T-cell (primary cell): Measurements from ENCODE around the gene CAVIN2. TPM values are rescaled to one million over a fixed set of nuclear protein-coding genes. Genes with fewer than 3 reads are reported as not detected.

Experiments
- ATAC-seq, 4 experiments: fragments of 200-7000 bp in 3 of 4; fragments of 150-1000 bp in 1 of 4; cut with Tn5 transposase; replicated peaks in 1 of 4; 1 replicate in 3 of 4; 2 replicates in 1 of 4; pipeline ENCODE4 v1.10.0; 2021; ENCODE audit warnings: moderate library complexity in 3 of 4, mild to moderate bottlenecking in 2 of 4, moderate number of reproducible peaks in 1 of 4
- CTCF ChIA-PET, 2 donors: fragments of 300-600 bp; sonication (Branson Sonifier 250); formaldehyde crosslinking; loops; one replicate each; lab custom pipeline; 2022; ENCODE audit warnings: antibody characterized with exemption in 2 of 2; lab: Charles Lee
- POLR2A ChIA-PET, 2 donors: fragments of 300-600 bp; sonication (Branson Sonifier 250); formaldehyde crosslinking; loops; one replicate each; lab custom pipeline; 2022; ENCODE audit warnings: antibody characterized with exemption in 2 of 2; lab: Charles Lee
- DNase-seq, 35 experiments: peaks; one replicate each; pipeline versions ENCODE4 v3.0.0 to v3.0.0-alpha.2; 2013 to 2023
- H3K27ac ChIP-seq: one replicate; pipeline ENCODE4 v1.5.1; 2013; ENCODE audit warnings: low read length
- H3K27me3 ChIP-seq, 2 experiments: replicated peaks in 1 of 2; 1 replicate in 1 of 2; 2 replicates in 1 of 2; pipeline versions ENCODE4 v1.6.1 to v1.7.0; 2013; ENCODE audit warnings: low read length in 1 of 2, mixed read lengths in 1 of 2; ENCODE audit not compliant: control insufficient read depth in 2 of 2, insufficient read depth in 2 of 2; ENCODE audit errors: extremely low read depth in 1 of 2
- H3K36me3 ChIP-seq, 2 donors: 1 replicate in 1 of 2; 2 replicates in 1 of 2; pipeline versions ENCODE4 v1.6.1 to v1.7.0; 2013; ENCODE audit warnings: low read length in 1 of 2; ENCODE audit not compliant: control insufficient read depth in 2 of 2, insufficient read depth in 1 of 2; ENCODE audit errors: extremely low read depth in 1 of 2
- H3K4me1 ChIP-seq, 2 experiments: 1 replicate in 1 of 2; 2 replicates in 1 of 2; pipeline versions ENCODE4 v1.6.1 to v1.7.0; 2013; ENCODE audit warnings: low read length in 2 of 2, mixed read lengths in 1 of 2; ENCODE audit not compliant: insufficient read depth in 2 of 2, control insufficient read depth in 1 of 2; ENCODE audit errors: extremely low read depth in 1 of 2
- H3K4me3 ChIP-seq, 2 donors: 1 replicate in 1 of 2; 2 replicates in 1 of 2; pipeline versions ENCODE4 v1.5.1 to v1.7.0; 2013; ENCODE audit warnings: mild to moderate bottlenecking in 2 of 2, low read length in 1 of 2, moderate library complexity in 1 of 2; ENCODE audit not compliant: control insufficient read depth in 1 of 2; ENCODE audit errors: extremely low read depth in 1 of 2
- H3K9me3 ChIP-seq: 2 replicates; pipeline ENCODE4 v1.7.0; 2013
- H3K27ac Mint-ChIP-seq, 2 donors: one replicate each; pipeline ENCODE4 v1.8.0; 2020 to 2021; ENCODE audit warnings: mild to moderate bottlenecking in 2 of 2, mixed read lengths in 2 of 2
- H3K27me3 Mint-ChIP-seq, 2 donors: one replicate each; pipeline ENCODE4 v1.8.0; 2021 to 2022; ENCODE audit warnings: mixed read lengths in 2 of 2
- H3K36me3 Mint-ChIP-seq: one replicate; pipeline ENCODE4 v1.8.0; 2021; ENCODE audit warnings: mixed read lengths
- H3K4me1 Mint-ChIP-seq, 3 donors: one replicate each; pipeline ENCODE4 v1.8.0; 2020 to 2022; ENCODE audit warnings: mixed read lengths in 3 of 3, mild to moderate bottlenecking in 1 of 3
- H3K4me3 Mint-ChIP-seq, 3 donors: one replicate each; pipeline ENCODE4 v1.8.0; 2020 to 2022; ENCODE audit warnings: mild to moderate bottlenecking in 3 of 3, mixed read lengths in 3 of 3, moderate library complexity in 3 of 3
- H3K9me3 Mint-ChIP-seq, 3 donors: one replicate each; pipeline ENCODE4 v1.8.0; 2020 to 2022; ENCODE audit warnings: mixed read lengths in 3 of 3
- WGBS: methylation state at CpG from one replicate; pipeline ENCODE4 v1.1.5; 2013; ENCODE audit warnings: missing lambda C conversion rate; ENCODE audit not compliant: insufficient coverage; 5-methylcytosine and 5-hydroxymethylcytosine counted together
- total RNA-seq, 35 experiments: library from RNA in 6 of 35; stranded (reverse) in 6 of 35; fragments of 120-200 nt in 1 of 35; gene quantifications; one replicate each; pipeline versions ENCODE4 v1.2.1 to v1.2.4 and lab custom pipeline; 2013 to 2026

CAVIN2 gene
- total RNA-seq, 5 donors from 2014 or later (not counting 1 experiment from before 2014, with no cell fraction given) = 0.26 to 2.7 (median 0.40) TPM

DNA sequence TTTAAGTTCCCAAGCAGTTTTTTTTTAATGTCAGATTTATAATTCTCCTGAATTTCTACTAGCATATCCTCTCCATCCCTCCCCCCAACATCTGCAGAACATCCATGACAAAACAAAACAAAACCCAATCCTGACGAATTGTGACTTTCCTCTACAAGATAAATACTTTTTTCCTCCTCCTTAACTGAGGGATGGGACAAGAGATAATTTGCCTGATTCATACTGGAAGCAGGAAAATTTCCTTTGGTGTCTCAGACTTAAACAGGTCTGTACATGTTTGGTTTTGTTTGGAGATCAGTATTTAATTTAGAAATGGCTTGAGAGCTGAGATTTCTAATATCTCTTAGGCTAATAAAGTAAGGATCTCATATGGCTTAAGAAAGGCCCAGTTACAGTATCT is 2.2 kb downstream of the CAVIN2 start:
- Mint-ChIP-seq H3K27me3 (peaks cover 29 to 33% of the 10 kb centered on the region in 2 donors), H3K4me3 (no peak overlapping the region), H3K27ac (no peak overlapping the region), H3K9me3 (no peaks in the 10 kb centered on the region), H3K36me3 (no peaks in the 10 kb centered on the region), H3K4me1 (peaks cover 7 to 9% (median 7%) of the 10 kb centered on the region in 3 donors)
- peaks cover 0 to 16% of the 10 kb centered on the region in 2 experiments for H3K27me3 ChIP-seq
- no peak overlapping the region for H3K4me3 ChIP-seq
- no peak for DNase-seq
- no peaks in the 10 kb centered on the region for H3K9me3 ChIP-seq
- no CpG with 5 or more reads among the region's 1 CpG for WGBS
- CTCF ChIA-PET = no interaction called here
- POLR2A ChIA-PET = no interaction called here
- H3K27ac ChIP-seq = no peak overlapping the region
- no peak for ATAC-seq
- no peaks in the 10 kb centered on the region for H3K36me3 ChIP-seq
- peaks cover 0 to 8% of the 10 kb centered on the region in 2 experiments for H3K4me1 ChIP-seq

DNA sequence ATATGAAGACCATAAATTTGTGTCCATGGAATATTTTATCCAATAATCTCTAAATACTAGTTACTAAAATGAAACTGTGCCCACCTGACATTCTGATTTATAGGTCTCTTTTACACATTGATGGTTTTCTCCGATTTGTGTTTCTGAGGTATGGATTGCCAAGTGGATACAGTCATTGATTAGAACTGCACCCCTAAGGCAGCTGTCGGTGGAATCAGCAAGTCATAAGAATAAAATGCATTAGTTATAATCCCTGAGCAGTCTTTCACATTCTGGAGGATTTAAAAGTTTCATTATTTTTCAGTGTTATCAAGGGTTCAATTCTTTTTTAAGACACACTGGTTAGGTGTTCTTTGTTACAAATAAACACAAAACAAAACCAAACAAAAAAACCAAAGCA is 6.0 kb downstream of the CAVIN2 start:
- no peak overlapping the region for H3K27ac ChIP-seq
- no peaks in the 10 kb centered on the region for H3K9me3 ChIP-seq
- H3K4me1 Mint-ChIP-seq = peaks cover 0 to under 1% (median under 1%) of the 10 kb centered on the region in 3 donors
- peaks cover 0 to 7% of the 10 kb centered on the region in 2 experiments for H3K27me3 ChIP-seq
- WGBS = no CpG with 5 or more reads among the region's 2 CpGs
- H3K4me3 Mint-ChIP-seq = no peak overlapping the region
- H3K9me3 Mint-ChIP-seq = no peaks in the 10 kb centered on the region
- CTCF ChIA-PET = no interaction called here
- no peak overlapping the region for H3K4me3 ChIP-seq
- no peak overlapping the region for H3K27ac Mint-ChIP-seq
- DNase-seq (no peak), ATAC-seq (no peak)
- H3K36me3 Mint-ChIP-seq = no peaks in the 10 kb centered on the region
- peaks cover 29 to 40% of the 10 kb centered on the region in 2 donors for H3K27me3 Mint-ChIP-seq
- H3K36me3 ChIP-seq = no peaks in the 10 kb centered on the region
- POLR2A ChIA-PET = no interaction called here
- no peaks in the 10 kb centered on the region for H3K4me1 ChIP-seq

DNA sequence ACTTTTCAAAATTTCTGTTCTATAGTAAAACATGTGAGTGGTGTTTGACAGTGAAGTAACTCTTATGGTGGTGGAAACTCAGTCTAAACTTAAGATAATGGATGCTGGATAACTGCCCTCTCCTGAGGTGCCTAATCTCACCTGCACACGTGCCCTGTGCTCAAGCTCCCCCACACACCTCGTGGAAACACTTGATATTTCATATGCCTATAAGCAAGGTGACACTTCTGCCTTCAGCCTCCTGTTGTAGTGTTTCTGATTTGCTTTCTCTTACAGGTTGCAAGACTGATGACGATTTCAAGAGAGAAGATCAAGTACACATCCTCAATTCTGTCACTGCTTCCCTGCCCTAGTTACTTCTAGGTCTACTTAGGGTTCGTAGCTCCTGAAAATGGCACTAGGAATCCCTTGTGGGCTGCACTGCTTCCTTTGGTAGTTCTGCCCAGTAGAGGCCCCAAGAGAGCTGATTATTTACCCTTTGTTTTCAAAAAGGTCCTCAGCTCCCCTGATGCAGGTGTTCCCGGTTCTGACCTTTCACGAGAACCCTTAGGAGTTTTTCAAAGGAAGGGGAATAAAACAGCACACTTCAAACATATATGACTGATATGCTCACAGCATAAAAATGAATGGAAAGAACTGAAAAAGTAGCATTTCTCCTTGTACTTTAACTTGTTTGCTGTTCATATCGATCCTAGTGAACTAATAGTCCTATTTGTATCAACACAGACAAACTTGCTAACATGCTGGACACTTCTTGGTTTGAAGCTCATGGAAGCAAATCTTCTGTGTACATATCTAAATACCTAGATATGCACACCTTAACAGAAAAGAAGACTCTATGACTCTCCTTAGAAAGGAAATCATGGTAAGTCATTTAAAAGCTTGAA is 6.7 kb downstream of the CAVIN2 start:
- Histone ChIP-seq H3K9me3 (no peaks in the 10 kb centered on the region), H3K27me3 (peaks cover 0 to 4% of the 10 kb centered on the region in 2 experiments), H3K27ac (no peak overlapping the region), H3K4me1 (no peaks in the 10 kb centered on the region), H3K36me3 (no peaks in the 10 kb centered on the region), H3K4me3 (no peak overlapping the region)
- DNase-seq (no peak), ATAC-seq (no peak)
- WGBS = 48% methylated on average over 2 of the region's 7 CpGs
- CTCF ChIA-PET = interaction anchor here in 1 of 2 donors (1.5 kb wide), 1 partner anchor 322 kb away, joined by 4 read pairs; no protein-coding TSS in a partner anchor
- Mint-ChIP-seq H3K36me3 (no peaks in the 10 kb centered on the region), H3K9me3 (no peaks in the 10 kb centered on the region), H3K27ac (no peak overlapping the region), H3K27me3 (peaks cover 25 to 39% of the 10 kb centered on the region in 2 donors), H3K4me3 (no peak overlapping the region), H3K4me1 (no peaks in the 10 kb centered on the region)
- POLR2A ChIA-PET = no interaction called here

DNA sequence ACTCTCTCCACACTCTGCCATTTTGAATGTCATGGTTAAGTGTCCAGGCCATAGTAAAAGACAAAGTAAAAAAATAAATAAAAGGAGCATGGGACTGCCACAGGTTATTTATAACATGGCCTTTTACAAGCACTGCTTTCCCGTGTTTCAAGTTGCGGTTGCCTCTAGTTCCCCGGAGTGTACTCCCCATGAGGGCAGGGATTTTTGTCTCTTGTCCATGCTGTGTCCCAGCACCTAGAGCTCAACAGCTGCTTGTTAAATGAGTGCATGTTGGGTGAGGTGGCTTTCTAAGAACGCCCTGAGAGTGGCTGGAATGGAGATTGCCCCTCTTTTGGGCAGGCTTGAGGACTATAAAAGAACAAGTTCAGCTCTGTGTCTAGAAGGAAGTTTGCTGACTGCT is 8.4 kb downstream of the CAVIN2 start:
- Histone ChIP-seq H3K27ac (no peak overlapping the region), H3K9me3 (no peaks in the 10 kb centered on the region), H3K4me1 (no peaks in the 10 kb centered on the region), H3K27me3 (peaks cover 0 to 4% of the 10 kb centered on the region in 2 experiments), H3K36me3 (no peaks in the 10 kb centered on the region), H3K4me3 (no peak overlapping the region)
- H3K9me3 Mint-ChIP-seq = no peaks in the 10 kb centered on the region
- no peaks in the 10 kb centered on the region for H3K36me3 Mint-ChIP-seq
- no peak overlapping the region for H3K4me3 Mint-ChIP-seq
- H3K27me3 Mint-ChIP-seq = peaks cover 15 to 28% of the 10 kb centered on the region in 2 donors
- H3K27ac Mint-ChIP-seq = no peak overlapping the region
- DNase-seq = no peak
- no peak for ATAC-seq
- ChIA-PET POLR2A (no interaction called here), CTCF (no interaction called here)
- H3K4me1 Mint-ChIP-seq = no peaks in the 10 kb centered on the region
- 83% methylated on average over 4 of the region's 4 CpGs for WGBS

DNA sequence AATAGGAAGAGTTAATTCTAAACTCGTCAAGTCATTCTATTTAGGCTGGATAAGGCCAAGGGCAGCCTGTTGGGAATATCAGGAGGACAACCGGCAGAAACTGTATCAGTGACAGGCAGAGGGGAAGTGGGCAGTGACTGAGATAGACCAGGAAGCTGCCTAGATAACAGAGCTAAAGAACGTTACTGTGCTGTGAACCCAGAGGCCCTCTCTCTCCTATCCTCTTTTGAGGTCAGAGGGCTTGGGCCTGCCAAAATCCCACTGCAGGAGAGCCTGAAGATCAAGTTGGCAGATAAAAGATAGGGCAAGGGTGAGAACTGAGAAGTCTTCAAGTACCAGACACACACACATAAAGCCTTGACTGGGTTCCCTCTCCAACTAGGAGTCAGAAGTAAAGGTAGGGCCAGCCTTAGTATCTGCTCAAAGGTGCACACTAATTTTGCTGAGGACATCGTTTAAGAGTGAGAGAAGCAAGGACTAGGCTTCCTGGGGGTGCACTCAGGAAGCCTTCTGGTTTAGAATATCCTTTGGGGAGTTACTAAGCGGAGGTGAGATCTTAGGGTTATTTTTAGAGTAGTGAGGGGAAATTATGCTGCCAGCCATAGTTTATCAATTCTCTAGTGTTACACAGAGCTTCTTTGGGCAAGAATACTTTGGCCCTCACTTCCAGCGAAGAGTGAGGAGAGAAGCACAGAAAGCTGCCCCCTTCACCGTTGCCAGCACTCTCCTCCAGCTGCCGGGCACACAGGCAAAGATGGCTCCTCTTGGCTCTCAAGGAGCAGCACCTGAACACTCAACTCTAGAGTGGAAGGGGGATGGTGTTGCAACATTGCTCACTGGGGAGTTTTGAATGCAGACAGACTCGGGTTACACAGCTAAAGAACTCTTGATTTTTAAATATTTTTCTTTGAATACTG is 9.8 kb downstream of the CAVIN2 start:
- Mint-ChIP-seq H3K27me3 (peaks cover 14 to 25% of the 10 kb centered on the region in 2 donors), H3K27ac (no peak overlapping the region), H3K4me1 (no peaks in the 10 kb centered on the region), H3K4me3 (no peak overlapping the region), H3K9me3 (no peaks in the 10 kb centered on the region), H3K36me3 (no peaks in the 10 kb centered on the region)
- no peaks in the 10 kb centered on the region for H3K9me3 ChIP-seq
- peaks cover 0 to 4% of the 10 kb centered on the region in 2 experiments for H3K27me3 ChIP-seq
- POLR2A ChIA-PET = no interaction called here
- CTCF ChIA-PET = no interaction called here
- DNase-seq = no peak
- no peak overlapping the region for H3K27ac ChIP-seq
- no peaks in the 10 kb centered on the region for H3K36me3 ChIP-seq
- 29% methylated on average over 4 of the region's 9 CpGs for WGBS
- no peaks in the 10 kb centered on the region for H3K4me1 ChIP-seq
- no peak overlapping the region for H3K4me3 ChIP-seq
- ATAC-seq = no peak

DNA sequence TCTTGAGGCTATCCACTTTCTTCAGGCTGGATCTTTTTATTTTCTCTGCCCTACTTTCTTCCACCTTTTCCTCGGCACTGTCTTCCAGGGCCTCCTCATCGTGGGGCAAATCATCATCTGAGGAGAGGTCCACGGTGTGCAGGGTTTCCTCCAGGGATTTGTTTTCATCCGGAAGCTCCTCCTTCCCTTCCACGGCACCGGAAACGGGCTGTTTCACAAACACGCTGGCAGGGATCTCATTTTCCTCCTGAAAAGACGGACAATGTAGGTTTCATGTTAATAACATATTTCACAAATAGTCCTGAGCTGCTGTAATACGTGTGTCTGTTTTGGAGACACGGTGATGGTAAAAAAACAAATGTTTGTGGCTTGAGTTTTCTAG is 10.4 kb downstream of the CAVIN2 start:
- POLR2A ChIA-PET = no interaction called here
- Histone ChIP-seq H3K27me3 (peaks cover 0 to 4% of the 10 kb centered on the region in 2 experiments), H3K4me1 (no peaks in the 10 kb centered on the region), H3K4me3 (no peak overlapping the region), H3K9me3 (no peaks in the 10 kb centered on the region), H3K36me3 (no peaks in the 10 kb centered on the region), H3K27ac (no peak overlapping the region)
- DNase-seq = no peak
- Mint-ChIP-seq H3K9me3 (no peaks in the 10 kb centered on the region), H3K4me1 (no peaks in the 10 kb centered on the region), H3K36me3 (no peaks in the 10 kb centered on the region), H3K4me3 (no peak overlapping the region), H3K27ac (no peak overlapping the region), H3K27me3 (peaks cover 14 to 25% of the 10 kb centered on the region in 2 donors)
- CTCF ChIA-PET = no interaction called here
- no CpG with 5 or more reads among the region's 11 CpGs for WGBS
- no peak for ATAC-seq
